ENCODE data around the gene COPG2.
"Not testable (repeated sequence)": the region's sequence is repeated elsewhere in the genome, so short reads cannot be mapped to it uniquely, and the experiment has no call there.

DNA sequence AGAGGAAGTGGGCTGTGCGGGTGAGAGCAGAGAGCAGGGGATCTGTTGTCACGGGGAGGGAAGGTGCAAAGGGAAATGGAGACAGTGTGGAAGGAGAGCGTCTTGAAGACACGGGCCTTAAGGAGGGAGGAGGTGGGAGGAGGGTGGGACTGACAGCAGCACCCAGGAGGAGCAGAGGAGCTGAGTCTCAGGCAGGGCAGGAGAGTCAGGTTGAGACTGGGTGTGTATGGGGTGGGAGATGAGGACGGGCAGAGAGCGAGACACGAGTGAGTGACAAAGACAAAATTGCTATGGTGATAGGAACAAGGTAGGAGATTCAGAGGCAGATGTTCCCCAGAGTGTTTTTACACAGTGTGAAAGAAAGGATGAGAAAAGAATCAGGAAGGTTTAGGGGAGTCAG, 127.3 kb downstream of the COPG2 start:
- TF ChIP-seq AHR, CTCF, BCL6 (CRISPR knock-in tag; IDR thresholded peaks at IDR 0.05): not testable (repeated sequence)
